GM18867 (cell line): Measurements from ENCODE around the gene ELANE.
"Not testable (repeated sequence)": the region's sequence is repeated elsewhere in the genome, so short reads cannot be mapped to it uniquely, and the experiment has no call there.

Experiments
- ATAC-seq: cut with Tn5 transposase; IDR thresholded peaks from one replicate; pipeline ENCODE4 v1.9.1; 2021; ENCODE audit warnings: mild to moderate bottlenecking, moderate library complexity; ENCODE audit not compliant: unreplicated experiment

ELANE gene

DNA sequence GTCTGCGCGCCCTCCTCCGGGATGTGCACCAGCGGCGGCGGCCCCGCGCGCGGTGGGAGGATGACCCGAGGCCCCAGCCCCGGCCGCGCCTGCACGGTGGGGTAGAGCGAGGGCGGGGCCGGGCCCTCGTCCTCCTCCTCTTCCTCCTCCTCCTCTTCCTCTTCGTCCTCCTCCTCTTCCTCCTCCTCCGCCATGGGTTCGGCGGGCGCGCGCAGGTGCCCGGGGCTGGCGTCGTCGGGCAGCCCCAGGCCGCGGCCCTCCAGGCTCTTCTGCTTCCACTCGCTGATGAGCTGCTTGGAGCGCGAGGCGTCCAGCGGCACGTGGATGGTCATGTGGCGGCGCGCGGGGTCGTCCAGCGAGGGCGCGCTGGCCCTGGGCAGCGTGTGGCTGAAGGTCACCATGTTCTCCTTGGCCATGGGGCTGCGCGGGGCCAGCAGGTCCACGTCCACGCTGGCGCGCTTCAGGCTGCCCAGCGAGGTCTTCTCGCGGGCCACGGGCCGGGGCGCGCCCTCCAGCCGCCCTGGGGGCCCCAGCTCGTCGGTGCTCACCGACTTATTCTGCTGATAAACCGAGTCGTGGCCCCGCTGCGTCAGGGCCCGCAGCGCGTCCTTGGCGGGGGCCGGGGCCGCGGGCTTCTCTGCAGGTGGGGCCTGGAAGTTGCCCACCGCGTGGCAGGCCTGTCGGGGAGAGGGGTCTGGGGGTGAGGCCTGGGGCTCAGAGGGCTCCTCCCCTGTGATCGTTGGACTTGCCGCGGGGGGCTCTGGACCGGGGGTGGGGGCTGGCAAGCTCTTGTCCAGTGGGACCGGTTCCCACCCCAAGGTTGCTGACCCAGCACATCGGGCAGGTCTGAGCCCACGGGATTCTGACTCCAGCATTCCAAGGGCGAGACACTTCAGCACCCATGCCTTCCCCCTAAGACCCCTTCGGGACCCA lies 38.6 kb upstream of the ELANE start:
- no peak for ATAC-seq

DNA sequence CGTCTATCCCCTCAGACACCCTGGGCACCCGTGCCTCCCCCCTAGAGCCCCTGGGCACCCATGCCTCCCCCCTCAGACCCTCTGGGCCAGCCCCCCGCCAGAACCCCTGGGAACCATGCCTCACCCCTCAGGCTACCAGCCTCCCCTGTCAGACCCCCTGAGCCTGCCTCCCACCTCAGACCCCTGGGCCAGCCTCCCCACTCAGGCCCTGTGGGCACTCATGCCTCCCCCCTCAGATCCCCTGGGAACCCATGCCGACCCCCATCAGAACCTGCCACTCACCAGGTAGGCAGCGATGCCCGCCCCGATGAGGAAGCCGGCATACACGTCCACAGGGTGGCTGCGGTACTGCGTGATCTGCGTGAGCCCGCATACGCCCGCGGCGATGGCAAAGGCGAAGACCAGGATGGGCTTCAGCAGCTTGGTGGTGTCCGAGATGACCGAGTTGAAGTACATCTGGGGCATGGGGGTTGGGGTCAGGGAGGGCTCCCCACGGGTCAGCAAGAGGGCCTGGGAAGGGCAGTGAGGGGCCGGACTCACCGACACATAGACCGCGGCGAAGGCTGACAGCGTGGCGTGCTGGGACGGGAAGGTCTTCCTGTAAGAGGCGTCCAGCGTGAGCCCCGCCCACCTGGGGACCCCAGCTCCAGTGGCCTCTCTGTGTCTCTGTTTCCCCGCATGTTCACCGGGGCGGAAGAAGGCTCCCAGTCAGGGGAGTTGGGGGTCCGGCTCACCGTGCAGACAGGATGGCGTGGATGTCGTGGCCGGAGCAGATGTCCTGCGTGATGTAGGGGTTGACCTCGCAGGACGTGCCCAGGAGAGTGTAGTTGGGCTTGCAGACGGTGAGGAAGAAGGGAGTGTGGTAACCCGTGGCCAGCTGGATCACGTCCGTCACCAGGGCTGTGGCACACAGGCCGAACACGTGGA lies 37.7 kb upstream of the ELANE start:
- no peak for ATAC-seq

DNA sequence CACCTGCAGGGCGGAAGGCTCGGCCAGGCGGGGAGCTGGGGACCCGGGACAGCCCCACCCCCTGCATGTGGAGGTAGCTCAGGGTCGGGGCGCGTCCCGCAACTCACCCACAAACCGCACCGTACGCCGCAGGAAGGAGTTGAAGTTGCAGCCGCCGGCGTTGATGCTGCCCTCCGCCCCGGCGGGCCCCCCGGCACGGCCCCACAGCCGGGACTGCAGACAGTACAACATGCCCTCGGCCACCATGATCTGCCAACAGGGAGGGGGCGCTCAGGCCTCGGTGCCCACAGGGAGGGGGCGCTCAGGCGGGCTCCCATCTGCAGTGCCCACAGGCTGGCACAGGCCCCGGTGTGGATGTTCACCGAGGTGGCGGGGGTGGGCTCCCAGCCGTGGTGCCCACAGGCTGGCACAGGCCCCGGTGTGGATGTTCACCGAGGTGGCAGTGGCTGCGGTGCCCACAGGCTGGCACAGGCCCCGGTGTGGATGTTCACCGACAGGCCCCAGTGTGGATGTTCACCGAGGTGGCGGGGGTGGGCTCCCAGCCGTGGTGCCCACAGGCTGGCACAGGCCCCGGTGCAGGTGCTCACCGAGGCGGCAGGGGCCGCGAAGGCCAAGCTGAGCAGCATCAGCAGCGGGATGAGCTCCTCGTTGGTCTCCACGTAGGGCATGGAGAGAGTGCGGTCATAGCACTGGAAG lies 36.9 kb upstream of the ELANE start:
- no peak for ATAC-seq

DNA sequence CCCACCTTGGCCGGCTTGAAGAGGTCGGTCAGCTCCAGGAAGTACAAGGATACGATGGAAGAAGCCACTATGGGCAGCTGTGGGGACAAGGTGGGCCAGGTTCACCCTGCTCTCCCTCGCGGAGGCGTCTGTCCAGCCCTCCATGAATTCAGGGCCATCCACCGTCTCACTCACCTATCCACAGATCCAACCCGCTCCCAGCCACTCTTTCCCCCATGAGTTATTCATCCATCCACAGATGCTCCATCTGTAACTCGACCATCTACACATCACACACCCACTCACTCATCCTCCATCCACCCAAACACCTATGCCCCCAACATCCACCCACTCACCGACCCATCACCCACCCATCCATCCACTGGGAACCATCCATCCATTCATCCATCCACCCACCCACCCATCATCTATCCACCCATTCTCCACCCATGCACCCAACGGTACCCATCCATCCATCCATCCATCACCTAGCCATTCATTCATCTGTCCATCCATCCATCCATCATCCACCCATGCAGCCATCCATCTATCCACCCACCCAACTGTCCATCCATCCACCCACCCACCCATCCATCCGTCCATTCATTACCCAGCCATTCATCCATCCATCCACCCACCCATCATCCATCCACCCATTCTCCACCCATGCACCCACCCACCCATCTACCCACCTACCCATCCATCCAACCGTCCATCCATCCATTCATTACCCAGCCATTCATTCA lies 36.2 kb upstream of the ELANE start:
- ATAC-seq: no peak

DNA sequence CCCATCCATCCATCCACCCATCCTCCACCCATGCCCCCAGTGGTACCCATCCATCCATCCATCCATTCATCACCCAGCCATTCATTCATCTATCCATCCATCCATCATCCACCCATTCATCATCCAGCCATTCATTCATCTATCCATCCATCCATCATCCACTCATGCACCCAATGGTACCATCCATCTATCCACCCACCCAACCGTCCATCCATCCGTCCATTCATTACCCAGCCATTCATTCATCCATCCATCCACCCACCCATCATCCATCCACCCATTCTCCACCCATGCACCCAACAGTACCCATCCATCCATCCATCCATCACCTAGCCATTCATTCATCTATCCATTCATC lies 35.6 kb upstream of the ELANE start:
- ATAC-seq: no peak

DNA sequence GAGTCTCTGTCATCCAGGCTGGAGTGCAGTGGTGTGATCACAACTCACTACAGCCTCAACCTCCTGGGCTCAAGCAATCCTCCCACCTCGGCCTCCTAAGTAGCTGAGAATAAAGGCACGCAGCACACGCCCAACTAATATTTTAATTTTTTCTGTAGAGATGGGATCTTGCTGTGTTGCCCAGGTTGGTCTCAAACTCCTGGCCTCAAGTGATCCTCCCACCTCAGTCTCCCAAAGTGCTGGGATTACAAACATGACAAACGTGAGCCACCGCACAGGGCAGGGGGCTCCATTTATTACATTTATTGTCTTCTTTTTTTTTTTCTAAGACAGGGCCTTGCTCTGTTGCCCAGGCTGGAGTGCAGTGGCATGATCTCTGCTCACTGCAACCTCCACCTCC lies 31.9 kb upstream of the ELANE start:
- ATAC-seq: not testable (repeated sequence)

DNA sequence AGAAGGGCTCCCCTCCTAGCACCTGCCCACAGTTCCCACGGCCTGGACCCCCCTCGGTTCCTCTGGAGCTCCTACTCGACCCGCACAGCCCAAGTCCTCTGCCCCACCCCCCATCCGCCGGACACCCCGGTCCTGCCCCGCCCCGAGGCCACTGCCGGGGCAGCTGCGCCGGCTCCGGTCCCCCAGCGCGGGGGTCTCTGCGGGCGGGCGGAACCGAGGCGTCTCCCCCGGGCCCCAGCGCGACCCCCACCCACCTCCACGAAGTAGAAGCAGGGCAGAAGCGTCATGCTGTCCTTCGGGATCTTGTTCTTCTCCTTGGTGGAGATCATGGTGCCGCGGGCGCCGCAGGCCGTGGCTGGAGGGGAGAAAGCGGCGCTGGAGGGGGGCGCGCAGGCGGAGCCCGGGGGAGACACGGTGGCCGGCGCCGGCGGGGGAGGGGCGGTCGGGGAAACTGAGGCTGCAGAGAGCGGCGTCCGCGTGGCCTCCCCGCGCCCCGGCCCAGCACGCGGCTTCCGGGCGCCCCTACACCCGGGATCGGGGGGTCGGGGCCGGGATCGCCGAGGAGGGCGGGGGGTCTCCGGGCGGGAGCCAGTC lies 30.8 kb upstream of the ELANE start:
- no peak for ATAC-seq

DNA sequence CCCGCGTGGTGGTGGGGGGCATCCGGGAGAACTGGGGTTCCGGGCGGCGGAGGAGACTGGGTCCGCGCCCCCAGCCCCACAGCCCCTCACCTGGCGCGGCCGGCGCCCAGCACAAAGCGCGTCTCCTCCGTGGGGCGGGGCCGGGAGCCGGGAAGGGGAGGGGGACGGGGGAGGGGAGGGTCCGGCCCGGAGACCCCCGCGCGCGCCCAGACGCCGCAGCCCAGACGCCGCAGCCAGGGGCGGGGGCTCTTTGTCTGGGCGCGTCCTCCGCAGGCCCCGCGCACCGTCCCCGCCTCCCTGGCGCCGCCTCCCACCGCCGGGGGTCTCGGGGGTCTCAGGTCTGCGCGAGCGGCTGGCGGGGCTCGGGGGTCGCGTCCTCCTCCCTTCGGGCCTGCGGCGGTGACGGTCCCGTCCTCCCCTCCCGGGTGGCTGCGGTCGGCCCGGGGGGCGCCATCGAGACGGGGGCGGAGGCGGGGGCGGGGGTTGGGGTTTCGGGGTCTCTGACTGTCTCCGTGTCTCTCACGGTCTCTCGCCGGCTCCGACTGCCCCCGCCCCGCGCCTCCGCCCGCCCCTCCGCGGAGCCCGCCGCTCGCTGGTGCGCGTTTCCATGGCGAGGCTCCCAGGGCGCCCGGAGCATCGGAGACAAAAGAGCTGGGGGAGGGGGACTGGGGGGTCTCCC lies 30.1 kb upstream of the ELANE start, which contains the start of gene PLPPR3:
TSS of gene PLPPR3 (minus strand) at position 131 of the 679 bp plus-strand sequence. CDS start 396 bp downstream, outside the sequence.
- ATAC-seq: no peak

DNA sequence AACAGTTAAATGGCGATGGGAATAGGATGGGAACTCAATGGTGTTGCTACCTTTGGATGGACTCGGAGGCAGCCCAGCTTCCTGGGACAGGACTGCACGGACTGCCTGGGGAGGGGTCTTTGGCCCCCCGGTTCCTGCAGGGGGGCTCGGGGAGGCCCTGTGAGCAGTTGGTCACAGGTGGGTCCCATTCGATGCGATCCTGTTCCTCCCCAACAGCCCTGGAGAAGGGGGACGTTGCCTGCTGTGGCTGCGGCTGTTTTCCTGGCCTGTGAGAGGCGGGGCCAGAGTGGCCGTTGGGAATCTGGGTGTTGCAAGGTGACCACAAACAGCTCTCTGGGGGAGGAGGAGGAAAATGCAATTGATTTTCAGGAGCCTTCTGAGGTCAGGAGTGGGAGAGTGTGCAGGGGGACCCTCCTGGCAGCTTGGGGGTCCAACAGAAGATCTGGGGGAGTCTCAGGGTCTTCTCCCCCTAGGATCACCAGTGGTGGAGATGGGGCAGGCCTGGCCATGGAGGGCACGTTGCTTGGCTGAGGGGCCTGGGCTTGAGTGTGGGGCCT lies 28.5 kb upstream of the ELANE start:
- ATAC-seq: no peak

DNA sequence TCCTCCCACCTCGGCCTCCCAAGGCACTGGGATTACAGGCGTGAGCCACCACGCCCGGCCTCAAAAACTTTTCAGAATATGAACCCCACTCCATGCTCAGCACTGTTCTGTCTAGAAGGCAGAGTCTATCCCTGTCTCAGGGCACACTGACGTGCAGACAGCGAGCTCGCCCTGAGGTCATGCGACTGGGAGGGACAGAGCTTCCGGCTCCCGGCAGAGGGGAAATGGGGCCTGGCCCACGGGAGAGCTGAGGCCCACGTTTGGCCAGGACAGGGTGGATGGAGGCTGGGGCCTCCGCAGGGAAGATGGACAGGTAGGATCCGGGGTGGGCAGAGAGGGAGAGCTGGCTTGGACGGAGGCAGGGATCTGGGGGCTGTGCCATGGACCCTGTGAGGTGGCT lies 27.2 kb upstream of the ELANE start:
- no peak for ATAC-seq

DNA sequence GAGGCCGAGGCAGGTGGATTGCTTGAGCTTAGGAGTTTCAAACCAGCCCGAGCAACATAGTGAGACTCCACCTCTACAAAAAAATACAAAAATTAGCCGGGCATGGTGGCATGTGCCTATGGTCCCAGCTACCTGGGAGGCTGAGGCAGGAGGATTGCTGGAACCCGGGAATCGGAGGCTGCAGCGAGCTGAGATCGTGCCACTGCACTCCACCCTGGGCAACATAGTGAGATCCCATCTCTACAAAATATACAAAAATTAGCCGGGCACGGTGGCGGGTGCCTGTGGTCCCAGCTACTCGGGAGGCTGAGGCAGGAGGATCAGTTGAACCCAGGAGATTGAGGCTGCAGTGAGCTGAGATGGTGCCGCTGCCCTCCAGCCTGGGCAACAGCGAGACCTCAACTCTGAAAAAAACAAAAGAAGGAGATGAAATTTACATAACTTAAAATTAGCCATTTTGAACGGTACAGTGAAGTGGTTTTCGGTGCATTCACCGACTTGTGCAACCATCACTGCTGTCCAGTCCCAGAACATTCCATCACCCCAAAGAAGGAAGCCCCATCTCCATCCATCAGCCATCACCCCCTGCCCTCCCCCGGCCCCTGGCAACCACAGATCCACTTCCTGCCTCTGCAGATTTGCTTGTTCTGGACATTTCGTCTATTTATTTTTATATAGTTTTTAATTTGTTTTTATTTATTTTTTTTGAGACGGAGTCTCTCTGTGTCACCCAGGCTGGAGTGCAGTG lies 26.0 kb upstream of the ELANE start:
- no peak for ATAC-seq

DNA sequence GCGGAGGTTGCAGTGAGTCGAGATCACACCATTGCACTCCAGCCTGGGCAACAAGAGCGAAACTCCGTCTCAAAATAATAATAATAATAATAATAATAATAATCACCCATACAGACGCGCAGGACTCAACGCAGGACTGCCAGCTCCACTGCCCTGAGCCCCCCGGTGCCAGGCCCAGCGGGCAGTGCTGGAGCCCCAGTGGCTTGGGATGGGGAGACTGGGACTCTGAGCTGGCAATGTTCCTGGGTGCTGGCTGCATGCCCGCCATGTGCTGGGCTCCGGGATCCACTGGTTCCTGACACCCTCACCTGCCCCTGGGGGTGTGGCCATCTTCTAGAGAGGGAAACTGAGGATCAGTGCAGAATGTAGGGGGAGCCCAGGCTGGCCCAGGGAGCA lies 24.8 kb upstream of the ELANE start:
- ATAC-seq: no peak

DNA sequence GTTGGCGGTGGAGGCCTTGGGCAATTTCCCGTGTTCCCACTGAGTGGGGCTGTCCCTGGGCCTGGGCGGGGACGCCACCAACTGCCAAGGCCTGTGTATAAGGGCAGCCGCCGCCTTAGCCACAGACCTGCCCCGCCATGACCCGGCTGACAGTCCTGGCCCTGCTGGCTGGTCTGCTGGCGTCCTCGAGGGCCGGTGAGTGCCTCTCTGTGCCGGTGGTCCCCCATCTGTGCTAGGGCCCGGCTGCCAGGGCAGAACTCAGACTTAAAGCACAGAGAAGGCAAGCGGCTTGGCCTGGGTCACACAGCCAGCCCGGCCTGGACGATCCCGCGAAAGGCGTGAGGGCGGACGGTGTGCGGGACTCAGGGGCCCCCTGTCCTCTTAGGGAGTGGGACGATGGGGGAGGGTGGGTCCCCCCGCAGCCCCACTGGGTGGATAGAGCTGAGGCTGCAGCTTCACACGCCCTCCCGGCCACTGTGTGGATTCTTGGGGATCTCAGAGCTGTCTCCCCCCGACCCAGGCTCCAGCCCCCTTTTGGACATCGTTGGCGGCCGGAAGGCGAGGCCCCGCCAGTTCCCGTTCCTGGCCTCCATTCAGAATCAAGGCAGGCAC lies 24.3 kb upstream of the ELANE start, which contains the start of gene AZU1:
TSS of gene AZU1 (plus strand) at position 128 of the 612 bp plus-strand sequence. CDS start at position 138, 10 bp downstream.
- ATAC-seq: no peak

DNA sequence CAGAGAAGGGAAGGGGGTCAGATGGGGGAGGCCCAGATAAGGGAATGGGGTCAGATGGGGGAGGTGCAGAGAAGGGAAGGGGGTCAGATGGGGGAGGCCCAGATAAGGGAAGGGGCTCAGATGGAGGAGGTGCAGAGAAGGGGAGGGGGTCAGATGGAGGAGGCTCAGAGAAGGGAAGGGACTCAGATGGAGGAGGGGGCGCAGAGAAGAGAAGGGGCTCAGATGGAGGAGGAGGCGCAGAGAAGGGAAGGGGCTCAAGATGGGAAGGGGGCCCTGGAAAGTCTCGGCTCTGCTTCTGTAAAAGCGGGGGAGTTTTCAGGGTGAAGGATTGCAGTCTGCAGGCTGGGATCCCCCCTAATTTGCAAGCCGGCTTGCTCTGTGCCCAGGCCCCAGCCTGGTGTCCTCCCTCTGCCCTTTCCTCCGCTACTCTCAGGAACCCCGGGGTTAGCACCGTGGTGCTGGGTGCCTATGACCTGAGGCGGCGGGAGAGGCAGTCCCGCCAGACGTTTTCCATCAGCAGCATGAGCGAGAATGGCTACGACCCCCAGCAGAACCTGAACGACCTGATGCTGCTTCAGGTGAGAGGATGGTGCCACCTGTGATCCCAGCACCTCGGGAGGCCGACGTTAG lies 22.9 kb upstream of the ELANE start:
- ATAC-seq: no peak

DNA sequence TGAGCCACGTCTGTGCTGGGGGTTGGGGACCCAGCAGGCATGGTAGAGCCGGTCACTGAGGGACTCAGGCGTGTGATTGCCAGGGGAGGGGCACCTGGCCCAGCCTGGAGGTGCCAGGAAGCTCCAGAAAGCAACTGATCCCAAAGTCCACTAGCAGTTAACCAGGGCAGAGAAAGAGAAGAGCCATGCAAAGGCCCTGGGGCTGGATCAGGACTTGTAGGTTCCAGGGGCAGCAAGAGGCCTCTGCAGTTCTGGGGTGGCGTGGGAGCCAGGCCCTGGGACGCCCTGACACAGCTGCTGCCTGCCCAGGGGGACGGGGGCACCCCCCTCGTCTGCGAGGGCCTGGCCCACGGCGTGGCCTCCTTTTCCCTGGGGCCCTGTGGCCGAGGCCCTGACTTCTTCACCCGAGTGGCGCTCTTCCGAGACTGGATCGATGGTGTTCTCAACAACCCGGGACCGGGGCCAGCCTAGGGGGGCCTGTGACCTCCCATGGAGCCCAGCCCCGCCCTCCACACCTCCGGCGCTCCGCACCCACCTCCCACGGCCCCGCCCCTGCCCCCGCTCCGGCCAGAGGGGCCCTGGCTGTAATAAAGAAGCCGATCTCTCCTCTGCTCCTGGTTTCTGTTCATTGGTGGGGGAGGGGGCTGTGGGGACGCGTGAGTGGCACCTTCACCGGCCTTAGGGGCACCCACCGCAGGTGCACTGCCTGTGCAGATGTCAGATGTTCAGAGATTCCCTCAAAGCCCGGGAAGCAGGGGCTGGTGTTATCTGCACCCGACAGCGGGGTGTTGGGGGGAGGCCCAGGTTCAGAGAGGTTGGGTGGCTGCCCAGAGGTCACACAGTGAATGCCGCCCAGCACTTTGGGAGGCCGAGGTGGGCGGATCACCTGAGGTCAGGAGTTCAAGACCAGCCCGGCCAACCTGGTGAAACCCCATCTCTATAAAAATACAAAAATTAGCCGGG lies 20.4 kb upstream of the ELANE start:
- no peak for ATAC-seq

DNA sequence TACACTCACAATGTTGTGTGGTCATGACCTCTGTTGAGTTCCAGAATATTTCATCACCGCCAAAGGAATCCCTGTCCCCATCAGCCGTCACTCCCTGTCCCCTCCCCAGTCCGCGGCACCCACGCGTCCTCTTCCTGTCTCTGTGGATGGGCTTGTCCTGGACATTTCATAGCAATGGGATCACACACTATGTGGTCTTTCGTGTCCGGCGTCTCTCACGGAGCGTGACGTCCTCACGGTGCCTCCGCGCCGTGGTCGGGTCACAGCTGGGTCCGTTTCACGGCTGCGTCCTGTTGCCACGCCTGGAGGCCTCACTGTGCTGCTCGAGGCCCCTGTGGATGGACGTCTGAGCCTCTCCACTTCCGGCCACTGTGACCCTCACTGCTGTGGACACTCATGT lies 17.9 kb upstream of the ELANE start:
- no peak for ATAC-seq
